Iris pigment epithelial cell (primary cell): ENCODE results near the gene HOXB8.

ENCODE experiments used
- DNase-seq: peaks from one replicate; pipeline ENCODE4 v3.0.0-alpha.2; 2011; ENCODE audit warnings: low read depth

HOXB8 gene

GRCh38 chr17:48610282-48611211 is 4.5 kb downstream of the HOXB8 start, which contains the start of gene HOXB7:
Gene HOXB7 (minus strand): TSS chr17:48611017. CDS start chr17:48610918, 99 bp downstream.
- DNase-seq = no peak

GRCh38 chr17:48609759-48610281 is 5.3 kb downstream of the HOXB8 start:
- no peak for DNase-seq

- no peak for DNase-seq
Measured at GRCh38 chr17:48609033-48609432, 6.1 kb downstream of the HOXB8 start.

- no peak for DNase-seq
Measured at GRCh38 chr17:48608494-48608834, 6.6 kb downstream of the HOXB8 start.

GRCh38 chr17:48606892-48607614 is 8.0 kb downstream of the HOXB8 start:
- DNase-seq = no peak

GRCh38 chr17:48605991-48606891 is 8.9 kb downstream of the HOXB8 start:
- no peak for DNase-seq

GRCh38 chr17:48605409-48605919 is 9.6 kb downstream of the HOXB8 start:
- DNase-seq = no peak

- no peak for DNase-seq
Measured at GRCh38 chr17:48604770-48605329, 10.2 kb downstream of the HOXB8 start, which contains the start of gene HOXB6. Gene HOXB6 (minus strand): TSS chr17:48604986. CDS start chr17:48598150, 6,836 bp downstream.

- no peak for DNase-seq
Measured at GRCh38 chr17:48603959-48604769, 10.9 kb downstream of the HOXB8 start.

GRCh38 chr17:48601539-48602425 is 13.3 kb downstream of the HOXB8 start:
- DNase-seq = no peak

GRCh38 chr17:48601207-48601538 is 13.9 kb downstream of the HOXB8 start:
- DNase-seq = no peak

- no peak for DNase-seq
Measured at GRCh38 chr17:48600244-48601098, 14.6 kb downstream of the HOXB8 start.

GRCh38 chr17:48599354-48599753 is 15.7 kb downstream of the HOXB8 start:
- no peak for DNase-seq

- DNase-seq = no peak
Measured at GRCh38 chr17:48598736-48599135, 16.4 kb downstream of the HOXB8 start.

- DNase-seq = no peak
Measured at GRCh38 chr17:48597778-48598631, 17.1 kb downstream of the HOXB8 start.

- no peak for DNase-seq
Measured at GRCh38 chr17:48597528-48597777, 17.6 kb downstream of the HOXB8 start.

GRCh38 chr17:48596735-48597527 is 18.2 kb downstream of the HOXB8 start:
- no peak for DNase-seq
